GM19455 (cell line): ENCODE results near the gene CALY.

Experiments
- ATAC-seq: cut with Tn5 transposase; IDR thresholded peaks from one replicate; pipeline ENCODE4 v1.9.1; 2021; ENCODE audit not compliant: unreplicated experiment

The CALY gene

DNA sequence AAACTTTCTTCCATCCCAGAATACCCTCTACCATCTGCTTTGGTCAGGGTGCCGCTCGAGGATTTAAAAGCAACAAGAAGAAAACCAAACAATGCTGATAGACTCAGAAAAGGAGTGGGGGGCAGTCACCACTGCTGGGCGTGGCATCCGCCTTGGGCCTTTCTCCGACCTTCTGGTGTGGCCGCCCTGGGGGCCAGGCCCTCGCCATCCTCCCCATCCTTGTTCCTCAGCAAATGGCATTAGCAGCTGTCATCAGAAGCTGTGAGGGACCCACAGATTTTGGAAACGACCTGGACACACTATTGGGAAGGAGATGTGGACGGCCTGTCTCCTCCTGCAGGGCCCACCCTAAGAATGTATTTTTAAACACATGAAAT is 23.9 kb downstream of the CALY start:
- no peak for ATAC-seq

DNA sequence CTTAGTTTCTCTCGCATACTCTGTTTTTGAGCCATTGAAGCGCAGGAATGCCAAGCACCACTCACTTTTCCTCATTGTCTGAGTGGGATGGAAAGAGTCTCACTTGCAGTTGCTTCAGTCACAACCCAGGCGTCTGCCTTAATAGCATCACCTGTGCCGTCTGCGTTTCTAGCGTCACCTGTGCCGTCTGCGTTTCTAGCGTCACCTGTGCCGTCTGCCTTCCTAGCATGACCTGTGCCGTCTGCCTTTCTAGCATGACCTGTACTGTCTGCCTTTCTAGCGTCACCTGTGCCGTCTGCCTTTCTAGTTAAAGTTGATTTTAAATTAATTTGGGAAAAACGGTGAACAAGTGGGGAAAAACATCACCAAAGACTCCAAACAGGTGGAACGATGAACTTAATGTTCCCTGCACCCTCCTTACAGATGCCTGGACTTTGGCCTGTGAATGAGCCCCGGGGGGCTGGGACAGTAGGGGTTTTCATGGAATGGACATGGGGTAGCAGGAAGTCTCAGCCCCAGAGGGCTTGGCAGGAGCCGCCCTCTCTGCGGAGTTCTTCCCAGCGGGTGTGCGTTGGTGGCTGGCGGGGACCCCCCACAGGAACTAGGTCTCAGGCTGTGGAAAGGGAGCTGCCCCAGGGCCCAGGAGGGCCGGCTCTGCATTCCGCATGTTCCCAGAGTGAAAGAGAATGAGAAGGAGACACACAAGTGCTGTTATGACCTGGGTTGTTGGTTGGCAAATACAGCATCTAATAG is 24.5 kb downstream of the CALY start:
- ATAC-seq, result no peak

DNA sequence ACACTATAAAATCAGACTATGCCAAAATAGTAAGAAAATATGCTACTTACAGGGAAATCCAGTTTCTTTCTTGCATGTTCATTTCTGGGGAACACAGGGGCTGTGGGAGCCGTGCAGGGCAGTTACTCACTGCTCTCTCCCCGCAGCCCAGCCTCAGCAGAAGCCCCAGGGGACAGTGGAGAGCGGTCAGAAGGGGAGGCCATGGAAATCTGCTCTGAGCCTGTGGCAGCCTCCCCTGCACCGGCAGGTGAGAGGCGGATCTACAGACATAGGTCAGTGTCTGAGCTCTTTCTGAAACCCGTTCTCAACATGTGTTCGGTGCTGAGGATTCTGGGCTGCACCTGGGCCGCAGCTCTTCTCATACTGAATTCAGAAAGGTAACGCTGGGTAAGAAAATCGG is 25.1 kb downstream of the CALY start:
- no peak for ATAC-seq

DNA sequence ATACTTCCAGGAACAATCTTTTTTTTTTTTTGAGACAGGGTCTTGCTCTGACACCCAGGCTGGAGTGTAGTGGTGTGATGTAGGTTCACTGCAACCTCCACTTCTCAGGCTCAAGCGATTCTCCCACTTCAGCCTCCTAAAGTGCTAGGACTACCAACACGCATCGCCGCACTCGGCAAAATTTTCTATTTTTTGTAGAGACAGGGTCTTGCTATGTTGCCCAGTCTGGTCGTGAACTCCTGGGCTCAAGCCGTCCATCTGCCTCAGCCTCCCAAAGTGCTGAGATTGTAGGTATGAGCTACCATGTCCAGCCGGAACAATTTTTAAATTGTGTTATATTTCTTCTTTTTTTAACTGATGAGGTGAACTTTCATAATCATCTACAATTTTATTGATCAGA is 25.9 kb downstream of the CALY start:
- no peak for ATAC-seq

DNA sequence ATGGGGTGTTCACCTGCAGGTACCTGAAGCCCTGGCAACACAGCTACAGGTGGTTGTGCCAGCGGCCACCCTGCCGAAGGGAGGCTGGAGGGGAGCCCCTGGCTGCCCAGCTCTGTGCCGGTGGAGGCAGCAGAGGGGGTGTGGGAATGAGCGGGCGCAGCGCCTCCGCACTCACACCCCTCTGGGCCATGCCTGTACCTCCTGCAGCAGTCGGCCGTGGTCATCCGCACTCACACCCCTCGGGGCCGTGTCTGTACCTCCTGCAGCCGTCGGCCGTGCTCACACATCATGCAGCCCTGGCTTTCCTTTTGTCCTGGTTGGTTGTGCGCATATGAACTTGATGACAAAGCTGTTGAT is 26.3 kb downstream of the CALY start:
- no peak for ATAC-seq

DNA sequence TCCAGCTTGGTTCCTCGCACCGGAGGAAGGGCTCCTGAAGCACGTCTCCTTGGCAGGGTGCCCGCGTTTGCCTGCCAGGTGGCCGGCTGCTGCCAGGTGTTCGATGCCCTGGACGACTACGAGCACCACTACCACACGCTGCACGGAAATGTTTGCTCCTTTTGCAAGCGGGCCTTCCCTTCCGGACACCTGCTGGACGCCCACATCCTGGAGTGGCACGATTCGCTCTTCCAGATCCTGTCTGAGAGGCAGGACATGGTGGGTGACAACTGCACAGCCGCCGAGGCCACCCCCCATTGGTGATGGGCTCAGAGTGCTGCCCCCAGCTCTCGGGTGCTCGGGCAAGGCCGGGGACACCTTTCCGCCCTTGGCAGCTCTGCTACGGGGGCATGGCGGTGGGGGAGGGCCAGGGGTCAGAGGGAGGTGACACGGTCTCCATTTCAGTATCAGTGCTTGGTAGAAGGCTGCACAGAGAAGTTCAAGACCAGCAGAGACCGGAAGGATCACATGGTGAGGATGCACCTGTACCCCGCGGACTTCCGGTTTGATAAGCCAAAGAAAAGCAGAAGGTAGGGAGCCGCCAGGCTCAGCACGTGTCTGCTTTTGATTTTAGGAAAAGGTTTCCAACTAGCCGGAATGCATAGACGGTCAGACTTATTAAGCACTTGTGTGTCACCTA is 26.8 kb downstream of the CALY start:
- ATAC-seq, result no peak

DNA sequence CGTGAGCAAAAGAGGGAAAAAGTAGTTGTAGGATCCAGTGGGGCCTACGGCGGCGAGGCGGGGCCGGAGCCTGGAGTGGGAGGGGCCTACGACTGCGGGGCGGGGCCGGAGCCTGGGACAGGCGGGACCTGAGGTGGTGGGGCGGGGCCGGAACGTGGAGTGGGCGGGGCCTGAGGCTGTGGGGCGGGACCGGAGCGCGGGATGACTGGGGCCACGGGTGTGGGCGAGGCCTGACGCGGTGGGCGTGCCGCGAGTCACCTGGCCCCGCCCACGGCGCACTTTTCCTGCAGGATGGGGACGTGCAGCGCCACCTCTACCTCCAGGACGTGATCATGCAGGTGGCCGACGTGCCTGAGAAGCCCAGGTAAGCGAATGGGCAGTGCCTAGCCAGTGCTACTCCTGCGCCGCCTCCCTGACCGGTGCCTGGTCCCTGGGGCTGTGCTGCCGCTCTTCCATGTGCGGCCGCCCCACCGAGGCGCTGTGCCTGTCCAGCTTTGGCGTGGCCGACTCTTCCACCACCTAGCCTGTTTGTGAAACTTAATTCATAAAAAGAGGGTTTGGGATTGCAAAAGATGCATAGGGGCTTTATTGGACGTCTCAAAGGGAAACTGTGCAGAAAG is 27.5 kb downstream of the CALY start:
- peak; percentile 83 for ATAC-seq

DNA sequence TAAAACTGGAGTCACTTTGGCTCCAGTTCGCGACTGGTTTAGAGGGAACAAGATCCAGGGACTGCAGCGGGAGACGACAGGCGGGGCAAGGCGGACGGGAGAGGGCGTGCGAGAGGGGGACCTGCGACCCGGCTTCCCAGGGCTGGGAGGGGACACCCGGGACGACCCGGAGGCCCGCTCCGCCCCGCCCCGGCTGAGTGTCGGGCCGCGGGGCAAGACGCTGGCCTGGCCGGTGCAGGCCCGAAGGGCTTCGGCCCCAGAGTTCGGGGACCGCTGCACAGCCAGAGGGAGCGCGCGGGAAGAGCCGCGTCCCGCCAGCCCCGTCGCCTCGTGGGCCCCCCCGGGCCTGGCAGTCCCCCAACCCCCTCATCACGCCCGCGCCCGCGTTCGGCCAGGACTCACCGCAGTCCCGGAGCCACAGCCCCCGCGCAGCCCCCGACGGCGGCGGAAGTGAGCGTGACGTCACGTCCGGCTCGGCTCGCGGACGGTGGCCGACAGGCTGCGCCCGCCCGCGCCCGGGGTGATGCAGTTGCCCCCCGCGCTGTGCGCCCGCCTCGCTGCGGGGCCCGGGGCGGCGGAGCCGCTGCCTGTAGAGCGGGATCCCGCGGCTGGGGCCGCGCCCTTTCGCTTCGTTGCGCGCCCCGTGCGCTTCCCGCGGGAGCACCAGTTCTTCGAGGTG is 28.1 kb downstream of the CALY start, which contains the start of the genes TUBGCP2 and ZNF511:
Gene TUBGCP2 (minus strand): TSS at position 452 of the 679 bp plus-strand sequence. CDS start 5,931 bp downstream, outside the sequence.
Gene ZNF511 (plus strand): TSS at position 494 of the 679 bp plus-strand sequence. CDS start 30 bp downstream, at position 524.
- peak; percentile 81 for ATAC-seq

DNA sequence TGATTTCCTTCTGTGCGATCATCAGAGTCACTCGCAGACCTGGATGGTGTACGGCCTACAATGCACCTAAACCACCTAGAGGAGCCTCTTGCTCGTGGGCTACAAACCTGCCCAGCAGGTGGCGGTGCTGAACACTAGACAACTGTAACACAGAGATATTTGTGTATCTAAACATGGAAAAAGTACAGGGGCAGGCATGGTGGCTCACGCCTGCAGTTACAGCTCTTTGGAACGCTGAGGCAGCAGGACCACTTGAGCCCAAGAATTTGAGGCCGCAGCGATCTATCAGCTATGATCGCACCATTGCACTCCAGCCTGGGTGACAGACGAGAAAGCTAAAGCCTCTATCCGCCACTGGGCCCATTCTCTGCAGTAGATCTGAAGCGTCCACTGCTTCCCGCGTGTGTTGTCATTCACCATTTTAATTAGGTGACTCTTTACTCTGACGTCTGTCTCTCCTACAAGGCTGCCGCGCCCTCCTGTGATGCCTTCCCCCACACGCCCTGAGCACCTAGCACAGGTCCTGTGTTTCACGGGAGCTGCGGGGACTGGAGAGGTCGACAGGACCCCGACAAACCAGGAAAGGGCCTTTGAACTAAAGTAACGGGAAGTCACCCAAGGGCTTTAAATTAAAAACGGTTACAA is 28.8 kb downstream of the CALY start:
- ATAC-seq, result peak; percentile 36

DNA sequence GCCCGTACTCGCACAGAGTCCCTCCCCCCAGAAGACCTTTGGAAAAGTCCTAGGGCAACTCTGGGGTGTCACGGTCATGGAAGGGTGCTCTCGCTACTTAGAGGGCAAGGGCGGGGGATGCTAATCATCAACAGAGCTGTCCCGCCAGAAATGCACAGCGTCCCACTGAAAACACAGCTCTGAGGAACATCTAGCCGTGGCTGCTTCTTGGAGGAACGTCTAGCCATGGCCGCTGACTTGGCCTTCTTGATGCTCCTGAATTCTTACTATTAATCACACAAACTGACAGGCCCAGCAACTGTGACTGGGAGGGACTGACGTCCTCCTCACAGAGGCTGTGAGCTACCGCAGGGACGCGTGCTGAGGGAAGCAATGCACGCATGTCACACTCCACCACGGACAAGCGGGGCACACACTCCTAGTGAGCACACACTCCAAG is 29.7 kb downstream of the CALY start:
- no peak for ATAC-seq

DNA sequence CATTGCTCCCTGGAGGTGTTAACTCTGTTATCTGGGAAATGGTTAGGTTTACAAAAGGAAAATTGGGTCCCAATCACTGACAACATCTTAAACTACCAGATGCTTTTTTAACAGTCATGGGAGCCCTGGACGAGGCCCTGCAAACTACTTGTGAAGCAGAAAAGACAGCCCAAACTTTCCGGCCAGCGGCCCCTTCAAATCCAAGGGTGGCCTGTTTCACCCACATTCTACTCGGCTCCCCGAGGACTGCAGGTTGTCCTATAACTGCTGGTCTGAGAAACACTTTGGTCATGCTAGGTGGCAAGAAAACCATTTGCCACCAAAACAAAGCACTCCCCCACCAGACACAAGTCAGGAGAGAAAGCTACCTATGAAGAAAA is 30.6 kb downstream of the CALY start:
- ATAC-seq, result no peak

DNA sequence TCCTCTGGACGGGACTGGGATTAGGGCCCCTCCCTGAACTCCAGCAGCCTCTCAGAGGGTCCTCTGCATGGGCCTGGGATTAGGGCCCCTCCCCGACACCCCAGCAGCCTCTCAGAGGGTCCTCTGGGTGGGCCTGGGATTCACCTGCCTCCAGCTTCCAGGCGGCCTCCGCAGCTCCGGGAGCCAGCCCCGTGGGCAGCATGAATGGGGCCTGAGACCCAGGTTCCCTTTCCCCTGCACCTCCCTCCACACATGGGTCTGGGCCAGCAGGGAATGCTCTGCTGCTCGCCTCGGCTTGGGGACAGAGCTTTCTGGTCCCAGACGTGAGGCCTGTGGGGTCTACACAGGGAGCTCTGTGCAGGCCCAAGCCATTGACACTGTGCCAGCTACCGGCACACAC is 33.5 kb downstream of the CALY start:
- no peak for ATAC-seq

DNA sequence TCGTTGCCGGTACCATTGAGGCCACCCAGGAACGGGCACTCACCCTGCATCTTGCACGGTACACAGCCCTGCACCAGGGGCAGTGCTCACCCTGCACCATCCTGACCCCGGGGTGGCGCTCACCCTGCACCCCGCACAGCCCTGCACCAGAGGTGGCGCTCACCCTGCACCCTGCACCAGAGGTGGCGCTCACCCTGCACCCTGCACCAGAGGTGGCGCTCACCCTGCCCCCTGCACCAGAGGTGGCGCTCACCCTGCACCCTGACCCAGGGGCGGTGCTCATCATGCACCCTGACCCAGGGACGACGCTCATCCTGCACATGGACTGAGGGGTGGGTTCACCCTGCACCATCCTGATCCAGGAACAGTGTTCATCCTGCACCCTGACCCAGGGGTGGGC is 34.5 kb downstream of the CALY start:
- no peak for ATAC-seq

DNA sequence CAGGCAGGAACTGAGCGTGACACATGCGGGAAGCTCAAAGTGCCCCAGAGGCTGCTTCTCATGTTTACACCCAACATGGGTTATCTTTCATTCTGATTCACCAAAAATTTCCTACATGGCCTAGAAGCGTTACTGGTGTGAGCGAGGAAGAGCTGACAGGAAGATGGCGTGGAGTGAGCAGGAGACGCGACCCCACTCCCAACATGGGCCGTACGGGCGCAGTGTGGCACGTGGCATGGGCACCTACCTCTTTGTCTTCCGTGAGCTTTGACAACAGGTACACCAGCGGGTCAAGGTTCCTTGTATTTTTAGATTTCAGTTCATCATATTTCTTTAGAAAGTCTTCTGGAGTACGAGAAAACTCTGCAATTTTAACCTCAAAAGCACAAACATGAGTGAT is 37.0 kb downstream of the CALY start:
- no peak for ATAC-seq

DNA sequence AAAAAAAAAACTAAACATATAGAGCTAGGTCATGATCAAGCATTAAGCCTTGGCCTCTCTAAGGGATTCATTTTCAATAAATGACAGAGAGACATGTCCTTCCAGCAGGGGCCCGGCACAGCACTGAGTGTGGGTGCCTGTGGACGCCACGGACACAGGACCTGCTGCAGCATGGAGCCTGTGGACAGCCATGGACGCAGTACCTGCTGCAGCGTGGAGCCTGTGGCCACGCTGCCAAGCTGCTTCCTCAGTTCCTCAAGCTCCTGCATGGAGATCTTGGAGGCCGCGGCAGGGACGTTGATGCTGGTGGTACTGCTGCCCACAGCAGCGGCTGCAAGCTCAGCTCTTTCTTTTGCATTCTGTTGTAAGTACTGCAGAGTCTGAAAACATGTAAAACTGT is 37.5 kb downstream of the CALY start:
- no peak for ATAC-seq

DNA sequence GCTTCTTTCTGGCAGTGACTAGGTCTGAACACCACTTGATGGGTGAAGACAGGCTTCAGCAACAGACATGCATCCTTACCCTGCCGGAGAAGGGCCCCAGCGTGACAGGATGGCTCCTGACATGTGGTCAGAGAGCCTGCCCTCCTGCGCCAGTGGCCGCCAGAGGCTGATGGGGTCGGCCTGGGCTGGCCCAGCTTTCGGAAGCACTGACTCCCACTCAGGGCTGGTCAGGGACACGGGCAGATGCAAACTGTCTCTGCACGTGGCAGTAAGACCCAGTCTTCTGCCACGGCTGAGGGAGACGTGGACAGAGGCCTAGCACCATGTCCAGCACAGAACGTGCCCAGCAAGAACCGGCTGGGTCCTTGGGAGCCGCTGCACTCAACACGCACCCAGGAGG is 38.2 kb downstream of the CALY start:
- no peak for ATAC-seq

DNA sequence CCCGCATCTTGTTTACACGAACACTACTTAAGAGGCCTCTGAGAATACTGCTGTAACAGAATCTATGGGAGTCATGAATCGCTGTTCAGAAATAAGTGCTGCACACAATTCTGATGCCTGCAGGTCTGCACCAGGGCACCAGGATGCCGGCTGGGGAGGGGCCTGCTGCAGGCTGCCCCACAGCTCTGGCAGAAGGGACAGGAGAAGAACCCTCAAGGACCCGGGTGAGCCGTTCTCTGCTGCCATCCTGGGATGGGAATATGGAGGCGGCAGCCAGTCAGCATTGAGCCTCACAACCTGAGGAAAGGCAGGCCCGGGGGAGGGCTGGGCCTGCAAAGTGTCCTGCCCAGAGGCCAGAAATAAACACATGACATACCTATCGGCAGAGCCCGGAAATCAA is 39.2 kb downstream of the CALY start:
- ATAC-seq, result no peak

DNA sequence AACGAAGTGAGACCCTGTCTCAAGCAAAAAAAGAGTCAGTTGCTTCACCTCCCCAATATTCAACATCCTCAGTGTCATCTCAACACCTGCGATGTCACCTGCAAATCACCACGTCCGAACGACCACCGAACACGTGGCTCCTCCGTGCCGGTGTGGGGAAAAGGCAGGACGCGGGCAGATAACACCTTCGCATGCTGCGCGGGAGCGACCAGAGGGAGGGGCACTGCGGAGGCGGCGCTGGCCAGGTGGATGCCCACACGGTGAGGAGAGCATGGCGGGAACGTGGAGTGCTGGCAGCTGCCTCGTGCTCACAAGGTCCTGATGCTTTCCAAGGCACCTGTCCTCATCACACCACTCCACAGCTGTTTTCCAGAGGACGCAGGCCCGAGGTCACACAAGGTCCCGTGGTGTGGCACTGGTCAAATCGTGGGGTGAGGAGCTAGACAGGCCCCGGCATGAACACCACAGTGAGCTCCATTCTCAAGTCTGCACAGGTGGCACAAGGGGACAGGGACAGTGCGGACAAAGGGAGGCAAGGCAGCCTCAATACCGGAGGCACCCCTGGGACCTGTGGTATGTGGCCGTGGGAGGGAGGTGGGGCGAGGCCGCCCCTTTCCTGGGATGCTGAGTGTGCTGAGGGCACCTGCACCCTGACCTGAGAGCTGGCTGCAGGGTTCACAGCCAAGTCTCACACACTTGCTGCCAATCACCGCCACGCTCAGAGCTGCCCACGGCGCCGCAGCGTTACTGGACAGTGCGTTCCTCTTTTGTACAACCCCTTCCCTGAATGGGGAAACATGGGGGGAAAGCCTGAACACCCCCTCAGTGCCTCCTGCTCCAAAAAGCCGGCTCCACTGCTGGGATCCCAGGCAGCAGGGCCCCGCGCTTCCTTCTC is 41.0 kb downstream of the CALY start:
- no peak for ATAC-seq

DNA sequence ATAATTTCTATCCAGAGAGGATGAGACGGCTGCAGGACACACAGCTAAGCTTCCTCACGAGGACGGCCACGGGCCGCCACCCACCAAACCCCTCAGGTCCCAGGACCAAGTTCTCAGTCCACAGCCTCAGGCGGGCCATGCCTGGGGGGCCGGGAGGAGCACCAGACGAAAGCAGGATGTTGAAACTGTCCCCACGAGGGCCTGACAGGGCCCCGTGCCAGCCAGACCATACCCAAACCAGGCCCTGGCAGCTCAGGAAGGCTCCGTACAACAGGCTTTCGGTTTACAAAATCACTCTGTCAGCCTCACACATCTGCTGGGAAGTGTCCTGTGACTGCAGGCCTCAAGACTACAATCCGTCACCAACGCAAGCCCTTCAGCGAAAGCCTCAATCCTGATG is 42.5 kb downstream of the CALY start:
- ATAC-seq, result no peak

DNA sequence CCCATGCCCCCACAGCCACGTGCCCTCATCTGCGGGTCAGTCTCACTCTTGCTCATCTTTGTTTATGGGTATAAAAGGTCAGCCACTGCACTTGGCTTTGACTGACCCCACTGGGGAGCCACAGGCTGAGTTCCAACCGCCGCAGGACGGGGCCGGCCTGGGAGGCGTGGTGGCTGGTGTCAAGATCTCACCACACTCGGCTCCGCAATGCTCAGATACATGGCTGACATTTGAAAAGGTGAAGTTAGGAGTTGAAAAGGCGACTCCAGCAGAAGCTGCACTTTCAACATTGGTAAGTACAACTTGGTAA is 42.9 kb downstream of the CALY start:
- no peak for ATAC-seq
